ENCODE measurements around the gene CPED1.
"Not testable (repeated sequence)": the region's sequence is repeated elsewhere in the genome, so short reads cannot be mapped to it uniquely, and the experiment has no call there.

CPED1 gene

GRCh38 chr7:121186746-121187145 lies 198.2 kb downstream of the CPED1 start:
- DNase-seq (ENCODE audit: low read depth), result no peak

GRCh38 chr7:121187222-121187621 lies 198.7 kb downstream of the CPED1 start:
- DNase-seq (ENCODE audit: low read depth), result no peak

GRCh38 chr7:121187676-121188075 lies 199.2 kb downstream of the CPED1 start:
- no peak for DNase-seq (ENCODE audit: low read depth)

GRCh38 chr7:121192834-121193233 lies 204.3 kb downstream of the CPED1 start:
- DNase-seq (ENCODE audit: low read depth), result no peak

- no peak for DNase-seq (ENCODE audit: low read depth)
These were observed 206.5 kb downstream of the CPED1 start for GRCh38 chr7:121195010-121195409.

- DNase-seq (ENCODE audit: low read depth), result no peak
These were observed 207.4 kb downstream of the CPED1 start for GRCh38 chr7:121195874-121196273.

GRCh38 chr7:121196286-121196685 lies 207.8 kb downstream of the CPED1 start:
- DNase-seq (ENCODE audit: low read depth), result no peak

- no peak for DNase-seq (ENCODE audit: low read depth)
These were observed 208.9 kb downstream of the CPED1 start for GRCh38 chr7:121197455-121197854.

GRCh38 chr7:121198502-121198901 lies 210.0 kb downstream of the CPED1 start:
- no peak for DNase-seq (ENCODE audit: low read depth)

GRCh38 chr7:121202125-121202524 lies 213.6 kb downstream of the CPED1 start:
- no peak for DNase-seq (ENCODE audit: low read depth)

- no peak for DNase-seq (ENCODE audit: low read depth)
These were observed 214.3 kb downstream of the CPED1 start for GRCh38 chr7:121202834-121203233.

- DNase-seq (ENCODE audit: low read depth), result no peak
These were observed 216.0 kb downstream of the CPED1 start for GRCh38 chr7:121204537-121204936.

GRCh38 chr7:121205777-121206176 lies 217.3 kb downstream of the CPED1 start:
- DNase-seq (ENCODE audit: low read depth), result no peak

GRCh38 chr7:121211253-121211652 lies 222.7 kb downstream of the CPED1 start:
- DNase-seq (ENCODE audit: low read depth), result no peak

- no peak for DNase-seq (ENCODE audit: low read depth)
These were observed 223.5 kb downstream of the CPED1 start for GRCh38 chr7:121212036-121212435.

GRCh38 chr7:121214657-121215056 lies 226.1 kb downstream of the CPED1 start:
- no peak for DNase-seq (ENCODE audit: low read depth)

- DNase-seq (ENCODE audit: low read depth), result no peak
These were observed 230.5 kb downstream of the CPED1 start for GRCh38 chr7:121219026-121219425.

GRCh38 chr7:121221108-121221507 lies 232.6 kb downstream of the CPED1 start:
- DNase-seq (ENCODE audit: low read depth), result not testable (repeated sequence)

GRCh38 chr7:121228779-121229178 lies 240.3 kb downstream of the CPED1 start:
- no peak for DNase-seq (ENCODE audit: low read depth)

GRCh38 chr7:121235201-121235600 lies 246.7 kb downstream of the CPED1 start:
- no peak for DNase-seq (ENCODE audit: low read depth)

- DNase-seq (ENCODE audit: low read depth), result no peak
These were observed 249.1 kb downstream of the CPED1 start for GRCh38 chr7:121237601-121238000.

GRCh38 chr7:121244120-121244870 lies 255.8 kb downstream of the CPED1 start:
- DNase-seq (ENCODE audit: low read depth), result no peak

GRCh38 chr7:121251367-121251766 lies 262.9 kb downstream of the CPED1 start:
- DNase-seq (ENCODE audit: low read depth), result not testable (repeated sequence)

GRCh38 chr7:121252523-121253235 lies 264.2 kb downstream of the CPED1 start:
- not testable (repeated sequence) for DNase-seq (ENCODE audit: low read depth)
